MCF 10A (cell line): ENCODE measurements around the gene PABPN1L. TPM values are rescaled to one million over a fixed set of nuclear protein-coding genes. Genes with fewer than 3 reads are reported as not detected.

Source experiments
- BruUV-seq: library from RNA; stranded (reverse); fragments of 400-500 nt; replicated peaks from 2 replicates; lab custom pipeline; 2021; lab: Mats Ljungman, UMichigan
- CTCF ChIA-PET: fragments of 300-600 bp; sonication (Branson Sonifier 250); formaldehyde crosslinking; extraction: SDS; loops from one replicate; lab custom pipeline; 2021; ENCODE audit warnings: antibody characterized with exemption, inconsistent platforms; lab: Yijun Ruan, JAX
- POLR2A ChIA-PET: fragments of 300-600, 350-650 bp; sonication (Branson Sonifier 250); formaldehyde crosslinking; extraction: SDS; loops from one replicate; lab custom pipeline; 2020; ENCODE audit warnings: antibody characterized with exemption, inconsistent platforms; lab: Yijun Ruan, JAX
- DNase-seq: peaks from one replicate; pipeline ENCODE4 v3.0.0-alpha.2; 2018; ENCODE audit not compliant: unreplicated experiment
- H3K27ac Mint-ChIP-seq: one replicate; pipeline ENCODE4 v1.8.0; 2022; ENCODE audit warnings: mild to moderate bottlenecking, low read depth, mixed read lengths; ENCODE audit not compliant: unreplicated experiment
- H3K27me3 Mint-ChIP-seq: one replicate; pipeline ENCODE4 v1.8.0; 2022; ENCODE audit warnings: mixed read lengths; ENCODE audit not compliant: insufficient read depth, unreplicated experiment
- H3K36me3 Mint-ChIP-seq: one replicate; pipeline ENCODE4 v1.8.0; 2022; ENCODE audit warnings: mild to moderate bottlenecking, moderate library complexity, mixed read lengths; ENCODE audit not compliant: insufficient read depth, unreplicated experiment
- H3K4me1 Mint-ChIP-seq: one replicate; pipeline ENCODE4 v1.8.0; 2022; ENCODE audit warnings: mixed read lengths; ENCODE audit not compliant: insufficient read depth, unreplicated experiment
- H3K4me3 Mint-ChIP-seq: one replicate; pipeline ENCODE4 v1.8.0; 2022; ENCODE audit warnings: mild to moderate bottlenecking, moderate library complexity, mixed read lengths; ENCODE audit not compliant: unreplicated experiment
- H3K9me3 Mint-ChIP-seq: one replicate; pipeline ENCODE4 v1.8.0; 2022; ENCODE audit warnings: mixed read lengths; ENCODE audit not compliant: unreplicated experiment
- CTCF ChIP-seq: fragments of 200-600 bp; IDR thresholded peaks from one replicate; pipeline ENCODE4 v1.8.0; 2022; ENCODE audit warnings: antibody characterized with exemption, mild to moderate bottlenecking; ENCODE audit not compliant: unreplicated experiment
- intact Hi-C: fragments of 100-400 bp; cut with micrococcal nuclease; formaldehyde crosslinking; loops from 2 replicates; pipeline ENCODE4 v1.14.1; 2022
- total RNA-seq: library from RNA; stranded (reverse); gene quantifications from 2 replicates; pipeline ENCODE4 v1.2.3, GENCODE V29; 2022

The PABPN1L gene
- total RNA-seq, 1 experiment from 2014 or later, result not detected

GRCh38 chr16:88855736-88856121 lies 10.7 kb downstream of the PABPN1L start:
- BruUV-seq, result no TSS peak
- no peak overlapping the region for H3K27ac Mint-ChIP-seq

GRCh38 chr16:88855176-88855575 lies 11.3 kb downstream of the PABPN1L start:
- peaks cover 11% of the 10 kb centered on the region for H3K36me3 Mint-ChIP-seq
- ChIA-PET CTCF (interaction anchor here (5.1 kb wide), 1 partner anchor 41 kb away, joined by 47 read pairs; the partner anchor contains the start of gene APRT), POLR2A (interaction anchor here (3.8 kb wide), 1 partner anchor 44 kb away, joined by 42 read pairs; the partner anchor contains the start of gene APRT)
- TF ChIP-seq CTCF, result no peak
- H3K4me1 Mint-ChIP-seq, result peaks cover 18% of the 10 kb centered on the region
- no peak overlapping the region for H3K27ac Mint-ChIP-seq
- no peaks in the 10 kb centered on the region for H3K27me3 Mint-ChIP-seq
- BruUV-seq, result no TSS peak
- peak overlapping the region; percentile 83 for H3K4me3 Mint-ChIP-seq
- intact Hi-C loops, result no loop called here
- H3K9me3 Mint-ChIP-seq, result no peaks in the 10 kb centered on the region
- no peak for DNase-seq

More at GRCh38 chr16:88855736-88856121, 10.7 kb downstream of the PABPN1L start:
- Mint-ChIP-seq H3K4me3 (peak overlapping the region; percentile 83), H3K9me3 (no peaks in the 10 kb centered on the region), H3K36me3 (peaks cover 11% of the 10 kb centered on the region), H3K4me1 (peaks cover 18% of the 10 kb centered on the region), H3K27me3 (no peaks in the 10 kb centered on the region)
- intact Hi-C loops, result no loop called here
- no peak for TF ChIP-seq CTCF
- POLR2A ChIA-PET, result interaction anchor here (3.8 kb wide), 1 partner anchor 44 kb away, joined by 42 read pairs; the partner anchor contains the start of gene APRT
- CTCF ChIA-PET, result interaction anchor here (0.7 to 5.1 kb wide), 2 partner anchors 41 to 164 kb away, joined by 3 to 47 read pairs; partner anchors contain the start of gene APRT
- no peak for DNase-seq

GRCh38 chr16:88854306-88855111 lies 12.0 kb downstream of the PABPN1L start:
- no TSS peak for BruUV-seq
- ChIA-PET POLR2A (no interaction called here), CTCF (no interaction called here)
- intact Hi-C loops, result no loop called here
- Mint-ChIP-seq H3K27ac (no peak overlapping the region), H3K27me3 (no peaks in the 10 kb centered on the region), H3K36me3 (peaks cover 11% of the 10 kb centered on the region), H3K4me1 (peaks cover 18% of the 10 kb centered on the region), H3K9me3 (no peaks in the 10 kb centered on the region), H3K4me3 (peak overlapping the region; percentile 83)
- DNase-seq, result no peak
- no peak for TF ChIP-seq CTCF

GRCh38 chr16:88853325-88853941 lies 13.0 kb downstream of the PABPN1L start:
- CTCF ChIA-PET, result no interaction called here
- Mint-ChIP-seq H3K9me3 (no peaks in the 10 kb centered on the region), H3K36me3 (peaks cover 11% of the 10 kb centered on the region), H3K27me3 (no peaks in the 10 kb centered on the region), H3K4me3 (no peak overlapping the region), H3K4me1 (peaks cover 15% of the 10 kb centered on the region), H3K27ac (no peak overlapping the region)
- TF ChIP-seq CTCF, result no peak
- BruUV-seq, result no TSS peak
- POLR2A ChIA-PET, result interaction anchor here (1.3 kb wide), 1 partner anchor 41 kb away, joined by 4 read pairs; no protein-coding TSS in a partner anchor
- DNase-seq, result no peak
- intact Hi-C loops, result no loop called here
